HL-60 (cell line): ENCODE data around the gene KBTBD6.

Source experiments
- DNase-seq, 2 experiments: peaks; one replicate each; pipeline ENCODE4 v3.0.0-alpha.2; 2010 to 2020; ENCODE audit warnings: low read depth in 1 of 2, low spot score in 1 of 2
- H3K27ac ChIP-seq: fragments of 250-450 bp; sonication (Bioruptor Pico); replicated peaks from 2 replicates; pipeline ENCODE4 v1.5.1; 2020; ENCODE audit warnings: mild to moderate bottlenecking, moderate library complexity
- H3K27me3 ChIP-seq: fragments of 250-450 bp; sonication (Bioruptor Pico); 2 replicates; pipeline ENCODE4 v1.5.1; 2021; ENCODE audit warnings: mild to moderate bottlenecking, moderate library complexity; ENCODE audit not compliant: insufficient read depth, poor library complexity, severe bottlenecking
- H3K4me3 ChIP-seq: replicated peaks from 2 replicates; pipeline ENCODE4 v1.5.1; 2011; ENCODE audit warnings: mild to moderate bottlenecking, control low read depth, low read length; ENCODE audit not compliant: insufficient read depth
- GABPA ChIP-seq: IDR thresholded peaks from 2 replicates; pipeline ENCODE4 v1.6.1; 2012; ENCODE audit warnings: low read depth
- POLR2AphosphoS5 ChIP-seq: IDR thresholded peaks from 2 replicates; pipeline ENCODE4 v1.6.1; 2012; ENCODE audit warnings: low read depth
- SPI1 ChIP-seq: IDR thresholded peaks from 2 replicates; pipeline ENCODE4 v1.6.1; 2012; ENCODE audit warnings: low read depth, mild to moderate bottlenecking, borderline replicate concordance
- TF ChIP-seq, protein P1 (sequence below): IDR thresholded peaks from 2 replicates; pipeline ENCODE4 v1.6.1; 2012; ENCODE audit warnings: low read depth; ENCODE audit not compliant: insufficient replicate concordance
- TF ChIP-seq, protein P2 (sequence below): IDR thresholded peaks from one replicate; pipeline ENCODE4 v1.5.1; 2011; ENCODE audit warnings: low read length, control low read depth, inconsistent platforms; ENCODE audit not compliant: insufficient read depth

KBTBD6 gene

DNA sequence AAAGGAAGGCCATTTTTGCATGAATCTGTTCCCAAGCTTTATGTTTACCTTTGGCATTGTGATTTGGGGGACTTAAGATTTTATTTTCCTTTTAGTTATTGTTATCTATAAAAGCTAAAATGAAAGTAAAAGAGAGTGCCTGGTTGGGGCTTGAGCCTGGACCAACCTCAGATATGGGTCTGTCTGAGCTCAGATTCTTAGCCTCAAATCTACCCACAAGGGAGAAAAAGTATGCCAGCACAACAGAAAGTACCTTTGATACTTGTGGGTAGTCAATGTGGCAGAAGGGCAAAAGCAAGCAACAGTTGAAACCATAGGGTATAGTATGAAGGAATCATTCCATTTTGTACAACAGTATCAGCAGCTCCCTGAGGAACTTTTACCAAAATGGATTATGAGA, 26.6 kb upstream of the KBTBD6 start:
- Histone ChIP-seq H3K27ac (no peak overlapping the region), H3K4me3 (no peak overlapping the region), H3K27me3 (no peaks in the 10 kb centered on the region)
- TF ChIP-seq GABPA = no peak
- DNase-seq = no peak

DNA sequence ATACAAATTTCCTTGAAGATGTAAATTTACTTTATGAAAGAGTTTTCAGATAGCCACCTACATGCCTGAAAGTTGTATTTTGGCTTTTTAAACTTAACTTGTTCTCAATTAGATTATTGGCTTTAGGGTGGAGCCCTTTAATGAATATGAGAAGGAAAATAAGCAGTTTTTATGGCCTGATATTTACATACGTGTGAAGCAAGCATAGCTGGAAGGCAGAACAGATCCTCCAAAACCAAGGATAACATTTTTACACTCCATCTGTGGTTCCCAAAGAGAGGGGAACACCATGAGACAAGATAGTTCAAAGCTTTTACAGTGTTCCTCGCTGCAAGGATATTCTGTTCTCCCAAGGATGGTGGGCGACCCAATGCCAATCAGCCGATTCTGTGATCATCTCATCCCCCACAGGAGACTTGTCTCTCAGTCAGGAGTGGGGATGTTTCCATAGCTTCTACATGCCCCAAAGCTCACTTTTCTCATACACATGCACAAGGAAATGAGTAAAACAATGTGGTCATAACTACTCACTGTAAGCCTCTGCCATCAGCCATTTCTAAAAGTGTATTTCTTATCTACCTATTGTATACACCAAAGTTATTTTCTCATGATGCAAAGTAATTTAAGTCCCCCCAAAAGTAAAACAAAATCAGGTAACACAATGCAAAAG, 24.6 kb upstream of the KBTBD6 start:
- Histone ChIP-seq H3K4me3 (no peak overlapping the region), H3K27me3 (no peaks in the 10 kb centered on the region), H3K27ac (no peak overlapping the region)
- DNase-seq = no peak
- no peak for TF ChIP-seq SPI1
- no peak for TF ChIP-seq POLR2AphosphoS5
- TF ChIP-seq, protein P1, sequence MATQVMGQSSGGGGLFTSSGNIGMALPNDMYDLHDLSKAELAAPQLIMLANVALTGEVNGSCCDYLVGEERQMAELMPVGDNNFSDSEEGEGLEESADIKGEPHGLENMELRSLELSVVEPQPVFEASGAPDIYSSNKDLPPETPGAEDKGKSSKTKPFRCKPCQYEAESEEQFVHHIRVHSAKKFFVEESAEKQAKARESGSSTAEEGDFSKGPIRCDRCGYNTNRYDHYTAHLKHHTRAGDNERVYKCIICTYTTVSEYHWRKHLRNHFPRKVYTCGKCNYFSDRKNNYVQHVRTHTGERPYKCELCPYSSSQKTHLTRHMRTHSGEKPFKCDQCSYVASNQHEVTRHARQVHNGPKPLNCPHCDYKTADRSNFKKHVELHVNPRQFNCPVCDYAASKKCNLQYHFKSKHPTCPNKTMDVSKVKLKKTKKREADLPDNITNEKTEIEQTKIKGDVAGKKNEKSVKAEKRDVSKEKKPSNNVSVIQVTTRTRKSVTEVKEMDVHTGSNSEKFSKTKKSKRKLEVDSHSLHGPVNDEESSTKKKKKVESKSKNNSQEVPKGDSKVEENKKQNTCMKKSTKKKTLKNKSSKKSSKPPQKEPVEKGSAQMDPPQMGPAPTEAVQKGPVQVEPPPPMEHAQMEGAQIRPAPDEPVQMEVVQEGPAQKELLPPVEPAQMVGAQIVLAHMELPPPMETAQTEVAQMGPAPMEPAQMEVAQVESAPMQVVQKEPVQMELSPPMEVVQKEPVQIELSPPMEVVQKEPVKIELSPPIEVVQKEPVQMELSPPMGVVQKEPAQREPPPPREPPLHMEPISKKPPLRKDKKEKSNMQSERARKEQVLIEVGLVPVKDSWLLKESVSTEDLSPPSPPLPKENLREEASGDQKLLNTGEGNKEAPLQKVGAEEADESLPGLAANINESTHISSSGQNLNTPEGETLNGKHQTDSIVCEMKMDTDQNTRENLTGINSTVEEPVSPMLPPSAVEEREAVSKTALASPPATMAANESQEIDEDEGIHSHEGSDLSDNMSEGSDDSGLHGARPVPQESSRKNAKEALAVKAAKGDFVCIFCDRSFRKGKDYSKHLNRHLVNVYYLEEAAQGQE = no peak
- TF ChIP-seq, protein P2, sequence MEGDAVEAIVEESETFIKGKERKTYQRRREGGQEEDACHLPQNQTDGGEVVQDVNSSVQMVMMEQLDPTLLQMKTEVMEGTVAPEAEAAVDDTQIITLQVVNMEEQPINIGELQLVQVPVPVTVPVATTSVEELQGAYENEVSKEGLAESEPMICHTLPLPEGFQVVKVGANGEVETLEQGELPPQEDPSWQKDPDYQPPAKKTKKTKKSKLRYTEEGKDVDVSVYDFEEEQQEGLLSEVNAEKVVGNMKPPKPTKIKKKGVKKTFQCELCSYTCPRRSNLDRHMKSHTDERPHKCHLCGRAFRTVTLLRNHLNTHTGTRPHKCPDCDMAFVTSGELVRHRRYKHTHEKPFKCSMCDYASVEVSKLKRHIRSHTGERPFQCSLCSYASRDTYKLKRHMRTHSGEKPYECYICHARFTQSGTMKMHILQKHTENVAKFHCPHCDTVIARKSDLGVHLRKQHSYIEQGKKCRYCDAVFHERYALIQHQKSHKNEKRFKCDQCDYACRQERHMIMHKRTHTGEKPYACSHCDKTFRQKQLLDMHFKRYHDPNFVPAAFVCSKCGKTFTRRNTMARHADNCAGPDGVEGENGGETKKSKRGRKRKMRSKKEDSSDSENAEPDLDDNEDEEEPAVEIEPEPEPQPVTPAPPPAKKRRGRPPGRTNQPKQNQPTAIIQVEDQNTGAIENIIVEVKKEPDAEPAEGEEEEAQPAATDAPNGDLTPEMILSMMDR = no peak

DNA sequence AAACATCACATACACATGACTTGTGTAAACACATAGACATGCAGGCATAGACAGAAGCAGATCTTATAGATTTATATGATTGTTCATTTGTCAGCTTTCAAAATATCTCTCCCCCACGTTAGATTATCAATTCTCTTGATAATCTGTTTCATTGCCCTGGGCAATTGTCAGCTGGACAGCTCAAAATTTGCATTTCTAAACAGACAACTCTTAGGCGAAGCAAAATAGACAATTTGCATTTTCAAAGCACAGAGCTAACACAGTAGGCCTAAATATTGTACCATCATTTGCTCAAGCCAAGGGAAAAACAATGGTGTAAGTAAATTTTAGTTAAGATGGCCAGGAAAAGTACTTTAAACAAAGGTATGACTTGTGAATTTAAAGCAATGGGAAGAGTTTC, 24.0 kb upstream of the KBTBD6 start:
- DNase-seq = no peak
- TF ChIP-seq GABPA (no peak), SPI1 (no peak), POLR2AphosphoS5 (no peak)
- TF ChIP-seq, protein P2 = no peak
- TF ChIP-seq, protein P1 = no peak
- no peak overlapping the region for H3K27ac ChIP-seq
- no peak overlapping the region for H3K4me3 ChIP-seq
- H3K27me3 ChIP-seq = no peaks in the 10 kb centered on the region

DNA sequence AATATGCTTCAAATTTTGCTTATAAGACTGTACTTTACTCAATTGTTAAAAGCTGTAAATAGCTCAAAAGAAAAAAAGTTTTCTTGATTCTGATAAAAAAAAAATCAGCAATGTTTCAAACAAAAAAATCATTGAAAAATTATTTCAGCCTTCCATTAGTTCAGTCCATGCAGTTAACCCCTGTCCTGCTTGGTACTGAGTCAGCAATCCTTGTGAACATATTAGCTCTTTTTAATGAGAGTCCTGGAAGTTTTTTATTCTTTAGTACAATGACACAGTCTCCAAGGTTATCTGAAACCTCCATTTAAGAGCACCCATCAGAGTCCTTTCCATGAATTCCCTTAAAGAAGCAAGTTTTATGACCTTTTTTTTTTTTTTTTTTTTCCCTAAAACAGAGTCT, 21.4 kb upstream of the KBTBD6 start:
- Histone ChIP-seq H3K4me3 (no peak overlapping the region), H3K27me3 (no peaks in the 10 kb centered on the region), H3K27ac (no peak overlapping the region)
- TF ChIP-seq GABPA (no peak), SPI1 (no peak), POLR2AphosphoS5 (no peak)
- TF ChIP-seq, protein P1 = no peak
- TF ChIP-seq, protein P2 = no peak
- no peak for DNase-seq
